Measurements from ENCODE around the gene SLC6A9. TPM values are rescaled to one million over a fixed set of nuclear protein-coding genes. Genes with fewer than 3 reads are reported as not detected.

SLC6A9 gene
- total RNA-seq, 1 donor from 2014 or later = 4.0 TPM

DNA sequence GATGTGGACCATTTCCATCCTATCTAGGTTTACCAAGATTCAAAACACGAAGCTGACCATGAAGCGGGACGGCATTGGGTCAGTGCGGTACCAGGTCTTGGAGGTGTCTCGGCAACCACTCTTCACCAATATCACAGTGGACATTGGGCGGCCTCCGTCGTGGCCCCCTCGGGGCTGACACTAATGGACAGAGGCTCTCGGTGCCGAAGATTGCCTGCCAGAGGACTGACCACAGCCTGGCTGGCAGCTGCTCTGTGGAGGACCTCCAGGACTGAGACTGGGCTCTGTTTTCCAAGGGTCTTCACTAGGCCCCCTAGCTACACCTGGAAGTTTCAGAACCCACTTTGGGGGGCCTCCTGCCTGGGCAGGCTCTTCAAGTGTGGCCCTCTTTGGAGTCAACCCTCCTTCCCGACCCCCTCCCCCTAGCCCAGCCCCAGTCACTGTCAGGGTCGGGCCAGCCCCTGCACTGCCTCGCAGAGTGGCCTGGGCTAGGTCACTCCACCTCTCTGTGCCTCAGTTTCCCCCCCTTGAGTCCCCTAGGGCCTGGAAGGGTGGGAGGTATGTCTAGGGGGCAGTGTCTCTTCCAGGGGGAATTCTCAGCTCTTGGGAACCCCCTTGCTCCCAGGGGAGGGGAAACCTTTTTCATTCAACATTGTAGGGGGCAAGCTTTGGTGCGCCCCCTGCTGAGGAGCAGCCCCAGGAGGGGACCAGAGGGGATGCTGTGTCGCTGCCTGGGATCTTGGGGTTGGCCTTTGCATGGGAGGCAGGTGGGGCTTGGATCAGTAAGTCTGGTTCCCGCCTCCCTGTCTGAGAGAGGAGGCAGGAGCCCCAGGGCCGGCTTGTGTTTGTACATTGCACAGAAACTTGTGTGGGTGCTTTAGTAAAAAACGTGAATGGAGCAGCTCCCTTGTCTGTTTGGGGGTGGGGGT, 40.7 kb downstream of the SLC6A9 start:
- intact Hi-C loops (cut with micrococcal nuclease) = loop anchor here (1.0 to 2.0 kb wide), 6 partner anchors 16 to 340 kb away; partner anchors contain the start of genes ATP6V0B, DMAP1, IPO13 and KDM4A

DNA sequence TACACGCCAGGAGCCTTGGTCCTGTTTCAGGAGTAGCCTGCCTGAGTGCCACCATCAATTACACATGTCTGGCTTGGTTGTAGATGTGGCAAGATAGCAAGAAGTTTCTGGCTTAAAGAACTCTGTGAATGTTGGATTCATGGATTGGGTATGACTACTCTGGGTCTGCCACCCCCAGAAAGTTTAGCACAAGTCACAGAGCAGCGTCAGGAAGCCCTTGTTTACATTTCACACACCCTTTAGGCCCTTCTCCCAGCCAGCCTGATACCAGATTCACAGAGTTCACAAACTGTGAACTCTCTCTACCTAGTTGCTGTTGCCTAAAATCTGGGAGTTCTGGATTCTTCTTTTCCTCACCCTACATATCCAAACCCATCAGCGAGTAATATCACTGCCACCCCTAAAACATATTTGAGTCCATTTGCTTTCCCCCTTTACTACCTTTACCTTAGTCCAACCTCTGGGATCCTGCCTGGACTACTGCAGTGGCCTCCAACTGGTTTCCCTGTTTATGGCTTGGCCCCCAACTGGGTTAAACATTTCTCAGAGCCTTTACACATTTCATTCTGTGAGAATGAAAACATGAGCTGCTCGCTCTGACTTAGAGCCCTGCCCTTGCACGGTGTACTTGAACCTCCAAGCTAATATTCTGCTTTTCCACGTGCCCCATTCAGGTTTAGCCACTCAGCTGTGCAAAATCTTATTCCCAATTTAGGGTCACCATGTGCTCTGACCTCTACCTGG, 43.9 kb downstream of the SLC6A9 start:
- intact Hi-C loops (cut with micrococcal nuclease) = no loop called here

DNA sequence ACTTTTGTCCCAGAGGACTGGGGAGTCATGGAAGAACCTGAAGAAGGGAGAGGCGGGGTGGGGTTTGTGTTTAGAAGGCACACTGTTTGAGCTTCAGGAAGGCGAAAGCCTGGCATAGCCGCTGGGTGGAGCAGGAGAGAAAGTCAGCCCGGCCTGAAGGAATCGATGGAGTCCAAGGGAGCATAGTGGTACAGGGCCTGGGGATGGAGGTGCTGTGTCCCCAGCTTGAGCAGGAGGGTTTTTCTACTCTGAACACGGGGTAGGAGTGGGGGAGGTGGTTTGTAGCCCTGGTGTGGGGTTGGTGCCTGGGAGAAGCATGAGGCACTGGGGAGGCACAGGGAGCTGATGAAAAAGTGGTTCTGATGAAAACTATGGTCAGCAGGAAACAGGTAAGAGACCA, 44.5 kb downstream of the SLC6A9 start:
- intact Hi-C loops (cut with micrococcal nuclease) = no loop called here

DNA sequence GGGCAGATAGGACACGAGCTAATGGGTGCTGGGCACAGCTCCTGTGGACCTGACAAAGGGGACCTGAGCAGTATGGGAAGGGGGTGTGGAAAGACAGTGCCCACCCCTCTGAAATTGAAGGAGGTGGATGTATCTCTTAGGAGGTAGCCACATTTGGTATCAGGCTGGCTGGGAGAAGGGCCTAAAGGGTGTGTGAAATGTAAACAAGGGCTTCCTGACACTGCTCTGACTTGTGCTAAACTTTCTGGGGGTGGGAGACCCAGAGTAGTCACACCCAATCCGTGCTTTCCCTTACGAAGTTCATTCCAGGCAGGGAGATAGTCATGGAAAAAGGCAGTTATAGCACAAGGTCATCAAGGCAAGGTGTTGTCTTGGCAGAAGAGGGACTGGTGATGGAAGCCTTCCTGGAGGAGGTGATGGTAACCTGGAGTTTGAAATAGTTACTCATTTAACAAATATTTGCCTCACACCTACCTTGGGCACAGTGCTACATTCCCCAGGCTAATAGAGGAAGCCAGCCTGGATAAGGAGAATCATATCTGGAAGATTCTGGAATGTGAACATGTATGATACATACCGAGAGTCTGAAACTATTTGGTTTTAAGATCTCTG, 45.2 kb downstream of the SLC6A9 start:
- intact Hi-C loops (cut with micrococcal nuclease) = no loop called here

DNA sequence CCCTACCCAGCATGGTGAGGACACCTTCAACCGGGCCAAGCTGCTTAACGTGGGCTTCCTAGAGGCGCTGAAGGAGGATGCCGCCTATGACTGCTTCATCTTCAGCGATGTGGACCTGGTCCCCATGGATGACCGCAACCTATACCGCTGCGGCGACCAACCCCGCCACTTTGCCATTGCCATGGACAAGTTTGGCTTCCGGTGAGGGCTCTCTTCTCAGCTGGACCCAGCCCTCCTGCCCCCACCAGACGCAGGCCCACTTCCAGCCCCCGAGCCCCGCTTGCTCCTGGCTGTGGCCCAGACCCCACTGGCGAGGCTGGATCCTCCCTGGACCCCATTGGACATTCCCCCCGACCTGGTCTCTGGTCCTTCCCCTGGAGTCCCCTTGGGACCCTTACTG, 46.4 kb downstream of the SLC6A9 start:
- intact Hi-C loops (cut with micrococcal nuclease) = no loop called here

DNA sequence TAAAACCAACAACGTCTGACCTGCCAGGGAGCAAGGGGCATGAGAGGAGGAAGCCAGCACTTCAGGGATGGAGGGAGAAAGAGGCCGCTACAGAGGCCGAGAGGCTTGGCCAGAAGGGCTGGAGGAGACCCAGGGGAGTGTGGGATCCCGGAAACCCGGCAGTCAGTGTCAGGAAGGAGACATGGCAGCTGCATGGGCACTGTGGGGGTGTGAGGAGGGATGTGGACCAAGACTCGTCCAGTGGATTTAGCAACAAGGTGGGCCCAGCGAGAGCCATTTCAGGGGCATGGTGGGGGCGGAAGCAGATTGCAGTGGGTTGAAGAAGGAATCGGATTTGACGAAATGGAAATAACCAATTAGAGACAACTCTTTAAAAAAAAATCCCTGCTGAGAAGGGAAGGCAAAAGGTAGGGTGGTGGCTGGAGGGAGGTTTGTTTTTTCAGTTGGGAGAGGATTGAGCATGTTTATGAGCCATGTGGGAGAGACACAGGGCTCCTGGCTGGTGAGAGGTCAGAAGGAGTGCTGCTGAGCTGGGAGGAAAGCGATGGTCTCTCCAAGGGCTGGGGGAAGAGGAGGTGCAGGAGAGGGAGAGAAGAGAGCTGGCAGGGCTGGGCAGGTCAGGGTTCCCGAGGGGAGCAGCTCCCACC, 47.9 kb downstream of the SLC6A9 start:
- intact Hi-C loops (cut with micrococcal nuclease) = no loop called here

DNA sequence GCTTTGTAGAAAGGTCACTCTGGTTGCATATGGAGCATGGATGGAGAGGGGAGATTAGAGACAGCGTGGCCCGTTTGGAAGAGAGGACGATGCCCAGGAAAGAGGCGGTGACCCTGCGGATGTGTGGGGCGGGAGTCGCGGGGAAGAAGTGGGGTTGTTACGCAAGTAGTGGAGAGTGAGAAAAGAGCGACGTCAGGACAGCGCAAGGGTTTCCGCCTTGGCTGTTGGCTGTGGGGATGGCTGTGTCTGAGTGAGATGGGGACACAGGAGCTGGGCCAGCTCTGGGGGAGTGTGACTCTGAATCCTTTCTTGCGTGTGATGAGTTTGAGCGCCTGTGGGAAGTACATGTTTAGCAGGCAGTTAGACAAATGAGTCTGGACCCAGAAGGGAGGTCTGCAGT, 48.5 kb downstream of the SLC6A9 start:
- intact Hi-C loops (cut with micrococcal nuclease) = no loop called here

DNA sequence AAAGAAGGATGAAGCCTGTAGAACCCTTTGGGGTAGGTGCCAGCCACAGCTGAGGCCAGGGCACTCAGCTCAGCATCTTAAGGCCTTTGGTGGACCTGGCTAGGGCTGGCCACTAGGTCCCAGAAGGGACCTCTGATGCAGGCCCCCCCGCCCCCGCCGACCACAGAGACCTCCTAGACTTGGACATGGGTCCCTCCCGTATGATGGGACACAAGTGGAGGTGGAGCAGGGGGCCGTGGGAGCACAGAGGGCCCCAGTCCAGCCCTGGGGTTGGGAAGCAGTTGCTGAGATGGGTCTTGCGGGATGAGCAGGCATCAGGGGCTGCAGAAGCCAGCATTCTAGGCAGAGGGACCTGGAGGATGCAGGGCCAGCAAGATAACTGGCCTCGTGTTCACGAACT, 49.0 kb downstream of the SLC6A9 start:
- intact Hi-C loops (cut with micrococcal nuclease) = no loop called here

DNA sequence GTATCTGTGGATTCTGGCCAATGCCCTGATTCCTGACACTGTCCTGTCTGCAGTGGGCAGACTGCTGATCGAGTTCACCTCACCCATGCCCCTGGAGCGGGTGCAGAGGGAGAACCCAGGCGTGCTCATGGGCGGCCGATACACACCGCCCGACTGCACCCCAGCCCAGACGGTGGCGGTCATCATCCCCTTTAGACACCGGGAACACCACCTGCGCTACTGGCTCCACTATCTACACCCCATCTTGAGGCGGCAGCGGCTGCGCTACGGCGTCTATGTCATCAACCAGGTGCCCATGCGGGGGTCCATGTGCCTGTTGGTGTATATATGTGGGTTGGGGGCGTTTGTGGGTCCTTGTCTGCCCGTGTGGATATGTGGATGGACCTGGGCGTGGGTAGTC, 49.6 kb downstream of the SLC6A9 start:
- intact Hi-C loops (cut with micrococcal nuclease) = no loop called here

DNA sequence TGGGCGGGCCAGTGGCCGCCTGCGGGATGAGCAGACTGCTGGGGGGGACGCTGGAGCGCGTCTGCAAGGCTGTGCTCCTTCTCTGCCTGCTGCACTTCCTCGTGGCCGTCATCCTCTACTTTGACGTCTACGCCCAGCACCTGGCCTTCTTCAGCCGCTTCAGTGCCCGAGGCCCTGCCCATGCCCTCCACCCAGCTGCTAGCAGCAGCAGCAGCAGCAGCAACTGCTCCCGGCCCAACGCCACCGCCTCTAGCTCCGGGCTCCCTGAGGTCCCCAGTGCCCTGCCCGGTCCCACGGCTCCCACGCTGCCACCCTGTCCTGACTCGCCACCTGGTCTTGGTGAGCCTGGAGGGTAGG, 50.1 kb downstream of the SLC6A9 start:
- intact Hi-C loops (cut with micrococcal nuclease) = no loop called here

DNA sequence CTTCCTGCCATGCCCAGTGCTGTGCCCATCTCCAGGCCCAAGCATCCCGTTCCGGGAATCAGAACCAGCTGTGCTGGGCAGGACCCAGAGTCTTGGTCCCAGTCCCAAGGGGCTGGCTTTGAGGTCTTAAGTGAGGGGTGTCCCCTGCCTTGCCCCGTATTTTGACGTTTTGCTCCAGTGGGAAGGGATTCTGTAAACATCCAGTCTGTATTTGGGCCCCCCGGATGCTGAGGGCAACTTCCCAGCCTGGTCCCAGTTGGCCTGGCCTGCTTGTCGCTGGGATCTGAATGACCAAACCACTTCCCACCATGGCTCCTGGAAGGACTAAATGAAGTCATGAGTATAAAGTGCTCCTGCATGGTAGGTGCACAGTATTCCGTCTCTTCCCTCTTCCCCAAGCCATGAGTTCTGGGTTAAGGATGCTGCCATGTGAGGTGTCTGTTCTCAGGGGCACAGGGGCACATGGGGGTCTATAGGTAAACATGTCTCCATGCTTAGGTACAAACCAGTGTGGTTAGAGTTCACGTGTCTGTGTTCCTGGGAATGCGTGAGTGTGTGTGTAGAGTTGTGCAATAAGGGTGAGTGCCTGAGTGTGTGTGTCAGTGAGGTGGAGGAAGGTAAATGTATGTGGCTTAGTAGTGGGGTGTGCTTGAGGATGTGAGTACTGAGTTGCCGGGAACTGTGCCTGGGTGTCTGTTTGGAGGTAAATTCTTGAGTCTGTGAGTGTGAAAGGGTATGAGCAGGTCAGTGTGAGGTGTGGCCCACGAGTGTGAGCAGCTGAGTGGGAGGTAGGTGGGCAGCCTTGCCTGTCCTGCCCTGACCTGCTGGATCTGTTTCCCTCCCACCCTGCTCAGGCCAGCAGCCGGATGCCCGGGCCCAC, 50.8 kb downstream of the SLC6A9 start:
- intact Hi-C loops (cut with micrococcal nuclease) = no loop called here

DNA sequence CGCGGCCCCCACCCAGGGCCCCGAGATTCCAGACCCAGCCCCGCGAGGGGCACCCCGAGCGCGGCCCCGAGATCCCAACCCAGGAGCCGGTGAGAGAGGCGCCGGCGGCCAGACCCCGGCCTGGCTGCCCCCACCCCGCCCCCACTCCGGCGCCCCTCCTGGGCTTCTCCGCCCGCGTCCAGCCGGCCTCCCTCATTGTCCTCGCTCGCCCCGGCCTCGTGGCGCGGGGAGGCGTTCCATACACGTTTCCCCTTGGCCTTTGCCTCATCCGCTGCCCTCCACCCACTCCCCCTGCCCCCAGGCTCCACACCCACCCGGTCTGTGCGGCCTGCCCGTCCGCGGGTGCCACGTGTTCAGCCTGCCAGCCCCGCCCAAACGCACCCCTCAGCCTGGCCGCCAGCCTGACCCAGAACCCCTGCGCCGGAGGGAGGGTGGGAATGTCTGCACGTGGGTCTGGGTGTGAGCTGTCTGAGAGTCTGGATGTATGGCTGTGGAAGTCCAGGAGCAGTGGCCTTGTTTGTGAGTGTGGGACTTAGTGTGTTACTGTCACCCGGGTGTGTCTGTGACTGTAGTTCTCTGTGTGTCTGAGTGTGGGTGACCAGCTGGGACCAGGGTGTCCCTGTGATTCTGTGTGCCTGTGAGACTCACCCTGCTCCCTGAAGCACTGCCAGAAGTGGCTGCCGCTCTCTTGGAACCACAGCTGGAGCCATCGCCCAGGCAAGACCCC, 51.6 kb downstream of the SLC6A9 start:
- intact Hi-C loops (cut with micrococcal nuclease) = loop anchor here (10.0 kb wide), 2 partner anchors 235 to 1605 kb away; partner anchors contain the start of genes DMAP1 and NASP

DNA sequence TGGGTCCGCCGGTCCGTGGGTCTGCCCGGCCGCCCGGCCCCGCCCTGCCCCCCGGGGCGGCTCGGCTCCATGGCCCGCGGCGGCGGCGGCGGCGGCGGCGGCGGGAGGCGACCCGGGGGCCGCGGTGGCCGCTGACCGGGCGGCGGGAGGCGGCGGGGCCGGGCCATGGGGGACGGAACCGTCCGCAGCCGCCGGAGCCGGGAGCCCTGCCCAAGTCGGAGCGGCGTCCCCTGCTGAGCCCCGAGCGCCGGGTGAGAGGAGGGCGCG, 52.1 kb downstream of the SLC6A9 start:
- intact Hi-C loops (cut with micrococcal nuclease) = loop anchor here (10.0 kb wide), 2 partner anchors 236 to 1606 kb away; partner anchors contain the start of genes DMAP1 and NASP

DNA sequence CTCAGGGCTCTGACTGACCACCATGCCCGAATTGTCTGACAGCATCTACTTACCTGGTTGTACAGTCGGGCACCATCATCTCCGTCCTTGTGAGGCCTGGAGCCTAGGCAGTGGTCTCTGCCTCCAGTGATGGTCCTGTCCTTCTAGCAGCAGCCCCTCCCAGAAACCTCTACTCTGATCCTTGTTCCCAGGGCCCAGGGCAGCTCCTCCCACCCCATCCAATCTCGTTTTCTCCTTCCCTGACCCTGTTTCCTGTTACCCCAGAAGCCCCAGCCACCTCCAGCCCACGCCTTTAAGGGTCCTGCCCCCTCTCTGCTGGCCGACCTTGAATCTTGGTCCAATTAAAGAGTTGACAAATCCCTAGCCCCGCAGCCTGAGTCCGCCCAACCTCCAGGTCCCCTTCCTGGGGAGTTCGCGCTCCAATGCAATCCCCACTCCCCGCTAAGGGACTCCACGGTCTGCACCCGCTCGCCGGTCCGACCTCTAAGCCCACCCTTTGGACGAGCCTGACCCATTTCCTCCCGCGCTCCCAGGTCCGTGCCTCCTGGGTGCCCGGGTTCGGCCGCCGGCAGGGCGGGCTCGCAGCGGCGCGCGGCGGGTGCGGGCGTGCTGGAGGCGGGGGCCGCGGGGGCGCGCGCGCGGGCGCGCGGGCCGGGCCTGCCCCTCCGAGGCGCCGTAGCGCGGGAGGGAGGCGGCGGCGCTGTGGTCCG, 52.6 kb downstream of the SLC6A9 start, which contains the start of gene B4GALT2:
B4GALT2 (plus strand) TSS at position 660 of the 710 bp plus-strand sequence. CDS start 1,951 bp downstream, outside the sequence.
- intact Hi-C loops (cut with micrococcal nuclease) = loop anchor here (10.0 kb wide), 2 partner anchors 236 to 1606 kb away; partner anchors contain the start of genes DMAP1 and NASP

DNA sequence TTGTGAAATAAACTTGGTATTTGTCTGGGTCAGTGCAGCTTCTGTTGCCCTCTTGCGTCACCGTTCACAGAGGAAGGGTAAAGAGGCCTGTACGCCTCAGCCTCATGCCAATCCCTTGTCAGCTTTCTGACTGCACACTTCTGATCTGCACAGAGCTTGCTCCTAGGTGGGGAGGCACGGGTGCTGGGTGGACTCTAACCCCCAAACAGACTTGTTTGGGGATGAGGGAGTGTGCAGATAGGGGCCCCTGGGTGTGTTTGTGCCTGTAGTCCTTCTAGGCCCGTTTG, 53.1 kb downstream of the SLC6A9 start:
- intact Hi-C loops (cut with micrococcal nuclease) = loop anchor here (10.0 kb wide), 2 partner anchors 237 to 1607 kb away; partner anchors contain the start of genes DMAP1 and NASP

DNA sequence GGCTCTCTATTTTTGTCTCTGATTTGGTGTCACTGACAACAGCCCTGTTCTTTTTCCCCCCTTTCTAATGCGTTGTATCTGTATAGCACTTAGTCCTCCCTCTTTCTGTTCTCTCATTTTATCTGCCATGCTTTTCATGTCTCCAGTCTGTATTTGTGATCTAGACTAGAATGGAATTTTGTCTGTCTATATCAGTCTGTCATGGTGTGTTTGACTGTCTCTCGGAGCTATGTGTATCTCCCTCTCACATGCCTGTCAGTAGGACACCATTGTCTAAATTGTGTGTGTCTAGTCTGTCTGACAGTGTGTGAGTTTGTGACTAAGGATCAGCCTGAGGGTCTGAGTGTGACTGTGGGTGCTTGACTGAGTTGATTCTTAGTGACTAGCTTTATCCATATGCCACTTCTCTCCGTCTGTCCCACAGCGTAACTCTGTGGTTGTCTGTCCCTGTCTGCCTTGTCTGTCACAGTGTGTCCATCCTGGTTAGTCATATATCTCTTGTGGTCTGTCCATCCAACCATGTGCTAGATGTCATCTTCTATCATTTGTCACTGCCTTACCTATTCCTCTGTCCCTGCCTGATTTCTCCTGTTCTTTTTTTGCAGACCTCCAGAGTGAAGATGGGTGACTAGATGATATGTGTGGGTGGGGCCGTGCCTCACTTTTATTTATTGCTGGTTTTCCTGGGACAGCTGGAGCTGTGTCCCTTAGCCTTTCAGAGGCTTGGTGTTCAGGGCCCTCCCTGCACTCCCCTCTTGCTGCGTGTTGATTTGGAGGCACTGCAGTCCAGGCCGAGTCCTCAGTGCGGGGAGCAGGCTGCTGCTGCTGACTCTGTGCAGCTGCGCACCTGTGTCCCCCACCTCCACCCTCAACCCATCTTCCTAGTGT, 53.6 kb downstream of the SLC6A9 start:
- intact Hi-C loops (cut with micrococcal nuclease) = loop anchor here (10.0 kb wide), 2 partner anchors 237 to 1607 kb away; partner anchors contain the start of genes DMAP1 and NASP

DNA sequence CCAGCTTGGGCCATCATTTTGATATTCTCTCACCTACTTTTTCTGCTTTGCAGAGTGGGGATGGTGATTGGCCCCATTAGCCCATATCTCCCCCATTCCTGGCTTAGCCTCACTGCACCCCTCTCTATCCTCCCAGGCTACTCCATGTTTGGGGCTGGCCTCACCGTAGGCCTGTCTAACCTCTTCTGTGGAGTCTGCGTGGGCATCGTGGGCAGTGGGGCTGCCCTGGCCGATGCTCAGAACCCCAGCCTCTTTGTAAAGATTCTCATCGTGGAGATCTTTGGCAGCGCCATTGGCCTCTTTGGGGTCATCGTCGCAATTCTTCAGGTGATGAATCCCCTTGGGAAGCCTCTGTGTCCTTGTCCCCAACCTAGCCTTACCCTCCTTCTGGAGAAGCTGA, 54.4 kb downstream of the SLC6A9 start:
- intact Hi-C loops (cut with micrococcal nuclease) = loop anchor here (10.0 kb wide), 2 partner anchors 238 to 1608 kb away; partner anchors contain the start of genes DMAP1 and NASP

DNA sequence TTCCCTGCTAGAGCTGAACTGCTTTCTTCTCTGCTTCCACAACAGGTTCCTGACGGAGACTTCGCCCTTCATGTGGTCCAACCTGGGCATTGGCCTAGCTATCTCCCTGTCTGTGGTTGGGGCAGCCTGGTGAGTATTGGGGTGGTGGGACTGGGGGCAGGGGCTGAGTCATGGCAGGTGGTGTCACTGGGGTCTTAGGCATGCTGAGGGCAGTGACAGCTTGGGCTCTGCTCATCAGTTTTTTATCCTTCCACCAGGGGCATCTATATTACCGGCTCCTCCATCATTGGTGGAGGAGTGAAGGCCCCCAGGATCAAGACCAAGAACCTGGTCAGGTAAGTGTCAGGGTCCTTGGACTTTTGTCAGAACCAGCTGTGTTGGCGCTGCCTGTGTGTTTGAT, 55.2 kb downstream of the SLC6A9 start:
- intact Hi-C loops (cut with micrococcal nuclease) = loop anchor here (10.0 kb wide), 2 partner anchors 239 to 1609 kb away; partner anchors contain the start of genes DMAP1 and NASP
